PC-3 (cell line): Measurements from ENCODE around the gene PPIA. TPM values are rescaled to one million over a fixed set of nuclear protein-coding genes. Genes with fewer than 3 reads are reported as not detected.

Source experiments
- ATAC-seq: fragments of 200-7000 bp; cut with Tn5 transposase; 2 replicates; pipeline ENCODE4 v1.9.1; 2020; ENCODE audit warnings: mild to moderate bottlenecking, moderate library complexity
- BruUV-seq: library from RNA; stranded (reverse); fragments of 400-500 nt; replicated peaks from 2 replicates; lab custom pipeline; 2021; lab: Mats Ljungman, UMichigan
- CTCF ChIA-PET: fragments of 300-600 bp; sonication (Branson Sonifier 250); formaldehyde crosslinking; loops from one replicate; lab custom pipeline; 2022; ENCODE audit warnings: antibody characterized with exemption; lab: Charles Lee
- POLR2A ChIA-PET: fragments of 300-600 bp; sonication (Branson Sonifier 250); formaldehyde crosslinking; loops from one replicate; lab custom pipeline; 2022; ENCODE audit warnings: antibody characterized with exemption; ENCODE audit not compliant: unreplicated experiment; lab: Charles Lee
- DNase-seq: peaks from one replicate; pipeline ENCODE4 v3.0.0-alpha.2; 2015
- H2AFZ ChIP-seq: fragments of 300-600 bp; sonication (generic); 2 replicates; pipeline ENCODE4 v1.6.0; 2016; ENCODE audit warnings: antibody characterized with exemption, low read length
- H3F3A ChIP-seq: fragments of 300-600 bp; sonication (generic); one replicate; pipeline ENCODE4 v1.6.0; 2017; ENCODE audit warnings: antibody characterized with exemption, low read length, control low read depth, mild to moderate bottlenecking; ENCODE audit not compliant: unreplicated experiment
- H3K27ac ChIP-seq: fragments of 300-600 bp; sonication (generic); 2 replicates; pipeline ENCODE4 v1.5.1; 2016; ENCODE audit warnings: mild to moderate bottlenecking, low read length
- H3K27me3 ChIP-seq: fragments of 300-600 bp; sonication (generic); 2 replicates; pipeline ENCODE4 v1.6.1; 2016; ENCODE audit warnings: low read length, mixed read lengths
- H3K36me3 ChIP-seq: fragments of 300-600 bp; sonication (generic); 2 replicates; pipeline ENCODE4 v1.6.1; 2016; ENCODE audit warnings: low read depth, mixed run types, low read length, mixed read lengths
- H3K4me1 ChIP-seq: fragments of 300-600 bp; sonication (generic); 2 replicates; pipeline ENCODE4 v1.5.1; 2016; ENCODE audit warnings: low read length; ENCODE audit not compliant: insufficient read depth
- H3K4me2 ChIP-seq: fragments of 300-600 bp; sonication (generic); 2 replicates; pipeline ENCODE4 v1.6.0; 2016; ENCODE audit warnings: low read length
- H3K4me3 ChIP-seq: fragments of 300-600 bp; sonication (generic); 2 replicates; pipeline ENCODE4 v1.5.1; 2016; ENCODE audit warnings: mild to moderate bottlenecking, low read length, mixed read lengths
- H3K79me2 ChIP-seq: fragments of 300-600 bp; sonication (generic); 2 replicates; pipeline ENCODE4 v1.6.1; 2017; ENCODE audit warnings: low read length, mixed read lengths
- H3K9ac ChIP-seq: fragments of 300-600 bp; sonication (generic); 2 replicates; pipeline ENCODE4 v1.6.0; 2016; ENCODE audit warnings: mild to moderate bottlenecking, low read length
- H3K9me2 ChIP-seq: fragments of 300-600 bp; sonication (generic); replicated peaks from 2 replicates; pipeline ENCODE4 v1.6.1; 2016; ENCODE audit warnings: mixed run types, low read length, mixed read lengths
- H3K9me3 ChIP-seq: fragments of 300-600 bp; sonication (generic); 2 replicates; pipeline ENCODE4 v1.6.1; 2016; ENCODE audit warnings: low read length, mixed read lengths
- H4K20me1 ChIP-seq: fragments of 300-600 bp; sonication (generic); 2 replicates; pipeline ENCODE4 v1.6.1; 2016; ENCODE audit warnings: low read length, mixed read lengths
- EZH2 ChIP-seq: fragments of 300-600 bp; sonication (generic); IDR thresholded peaks from one replicate; pipeline ENCODE4 v1.6.1; 2017; ENCODE audit warnings: antibody characterized with exemption, mild to moderate bottlenecking, low read length; ENCODE audit not compliant: unreplicated experiment
- EZH2phosphoT487 ChIP-seq: fragments of 300-600 bp; sonication (generic); IDR thresholded peaks from 2 replicates; pipeline ENCODE4 v1.6.1; 2018; ENCODE audit warnings: mild to moderate bottlenecking, antibody characterized with exemption, low read length, borderline replicate concordance
- intact Hi-C: fragments of 100-400 bp; cut with micrococcal nuclease; formaldehyde crosslinking; loops from 2 replicates; pipeline ENCODE4 v1.9.0; 2023
- total RNA-seq: library from RNA; depleted of rRNA; stranded (reverse); fragments of >200 nt; gene quantifications from 2 replicates; pipeline ENCODE4 v1.2.3, GENCODE V29; 2014
- TF ChIP-seq, protein P1 (sequence below): fragments of 300-600 bp; sonication (generic); conservative IDR thresholded peaks from 2 replicates; pipeline ENCODE4 v1.5.1; 2017; ENCODE audit warnings: antibody characterized with exemption, low read depth, mild to moderate bottlenecking, low read length

The PPIA gene
- total RNA-seq, 1 experiment from 2014 or later = 4,136 TPM

DNA sequence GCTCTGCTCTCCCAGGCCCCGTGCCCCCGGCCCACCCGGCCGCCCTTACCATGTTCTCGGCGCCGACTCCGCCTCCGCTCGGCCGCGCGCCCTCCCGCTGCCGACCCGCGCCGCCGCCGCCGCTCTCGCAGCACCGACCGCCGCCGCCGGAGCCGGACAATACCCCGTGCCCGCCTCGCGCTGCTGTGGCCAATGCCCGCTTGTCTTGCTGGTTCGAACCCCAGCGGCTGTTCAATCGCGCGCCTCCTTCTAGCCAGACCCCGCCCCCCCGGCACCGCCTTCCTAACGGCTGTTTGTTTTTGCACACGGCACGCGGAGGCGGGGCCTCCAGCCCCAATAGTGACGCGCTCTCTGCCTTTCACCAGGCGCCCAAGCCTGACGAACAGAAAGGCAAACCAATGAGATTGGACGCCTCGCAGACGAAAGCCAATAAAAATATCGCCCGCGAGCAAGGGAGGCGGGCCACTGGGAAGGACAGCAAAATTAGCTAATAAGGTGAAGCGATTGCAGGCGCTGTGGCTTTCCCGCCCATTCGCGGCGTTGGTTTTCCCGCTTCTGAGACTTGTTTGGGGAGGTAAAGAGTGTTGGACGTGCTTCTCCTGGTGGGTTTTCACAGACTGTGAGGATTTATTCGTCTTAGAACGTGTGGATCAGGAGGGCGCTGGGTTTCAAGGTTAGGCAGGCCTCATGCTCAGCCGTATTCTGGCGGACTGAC, 51.6 kb downstream of the PPIA start, which contains the start of gene H2AZ2:
H2AZ2 (minus strand) TSS at position 168 of the 715 bp plus-strand sequence; CDS start at position 52, 116 bp downstream.
- ATAC-seq (peak; percentile 87), DNase-seq (peak; percentile 99)
- no peaks in the 10 kb centered on the region for H3K9me3 ChIP-seq
- no TSS peak for BruUV-seq
- H2AFZ ChIP-seq = peak within 1 kb of the TSS; percentile 80
- H3K9me2 ChIP-seq = no peaks in the 10 kb centered on the region
- ChIA-PET CTCF (interaction anchor here (0.7 to 1.5 kb wide), 2 partner anchors 9 to 206 kb away, joined by 3 read pairs; no protein-coding TSS in a partner anchor), POLR2A (no interaction called here)
- peak within 1 kb of the TSS; percentile 77 for H3K4me3 ChIP-seq
- TF ChIP-seq EZH2 (no peak), EZH2phosphoT487 (no peak)
- TF ChIP-seq, protein P1, sequence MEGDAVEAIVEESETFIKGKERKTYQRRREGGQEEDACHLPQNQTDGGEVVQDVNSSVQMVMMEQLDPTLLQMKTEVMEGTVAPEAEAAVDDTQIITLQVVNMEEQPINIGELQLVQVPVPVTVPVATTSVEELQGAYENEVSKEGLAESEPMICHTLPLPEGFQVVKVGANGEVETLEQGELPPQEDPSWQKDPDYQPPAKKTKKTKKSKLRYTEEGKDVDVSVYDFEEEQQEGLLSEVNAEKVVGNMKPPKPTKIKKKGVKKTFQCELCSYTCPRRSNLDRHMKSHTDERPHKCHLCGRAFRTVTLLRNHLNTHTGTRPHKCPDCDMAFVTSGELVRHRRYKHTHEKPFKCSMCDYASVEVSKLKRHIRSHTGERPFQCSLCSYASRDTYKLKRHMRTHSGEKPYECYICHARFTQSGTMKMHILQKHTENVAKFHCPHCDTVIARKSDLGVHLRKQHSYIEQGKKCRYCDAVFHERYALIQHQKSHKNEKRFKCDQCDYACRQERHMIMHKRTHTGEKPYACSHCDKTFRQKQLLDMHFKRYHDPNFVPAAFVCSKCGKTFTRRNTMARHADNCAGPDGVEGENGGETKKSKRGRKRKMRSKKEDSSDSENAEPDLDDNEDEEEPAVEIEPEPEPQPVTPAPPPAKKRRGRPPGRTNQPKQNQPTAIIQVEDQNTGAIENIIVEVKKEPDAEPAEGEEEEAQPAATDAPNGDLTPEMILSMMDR = peak; percentile 7; the same call in 1 of the 2 replicates
- no peaks in the 10 kb centered on the region for H3F3A ChIP-seq
- intact Hi-C loops = loop anchor here (1.0 to 10.0 kb wide), 3 partner anchors 52 to 260 kb away; partner anchors contain the start of gene PPIA
- peaks cover 35% of the 10 kb centered on the region for H4K20me1 ChIP-seq
- H3K36me3 ChIP-seq = no peaks in the 10 kb centered on the region
- H3K9ac ChIP-seq = peak within 1 kb of the TSS; percentile 89
- H3K4me2 ChIP-seq = peak within 1 kb of the TSS; percentile 84
- H3K27me3 ChIP-seq = no peaks in the 10 kb centered on the region
- H3K4me1 ChIP-seq = peaks cover 11% of the 10 kb centered on the region
- peak within 1 kb of the TSS; percentile 84 for H3K27ac ChIP-seq
- peaks cover 45% of the 10 kb centered on the region for H3K79me2 ChIP-seq

DNA sequence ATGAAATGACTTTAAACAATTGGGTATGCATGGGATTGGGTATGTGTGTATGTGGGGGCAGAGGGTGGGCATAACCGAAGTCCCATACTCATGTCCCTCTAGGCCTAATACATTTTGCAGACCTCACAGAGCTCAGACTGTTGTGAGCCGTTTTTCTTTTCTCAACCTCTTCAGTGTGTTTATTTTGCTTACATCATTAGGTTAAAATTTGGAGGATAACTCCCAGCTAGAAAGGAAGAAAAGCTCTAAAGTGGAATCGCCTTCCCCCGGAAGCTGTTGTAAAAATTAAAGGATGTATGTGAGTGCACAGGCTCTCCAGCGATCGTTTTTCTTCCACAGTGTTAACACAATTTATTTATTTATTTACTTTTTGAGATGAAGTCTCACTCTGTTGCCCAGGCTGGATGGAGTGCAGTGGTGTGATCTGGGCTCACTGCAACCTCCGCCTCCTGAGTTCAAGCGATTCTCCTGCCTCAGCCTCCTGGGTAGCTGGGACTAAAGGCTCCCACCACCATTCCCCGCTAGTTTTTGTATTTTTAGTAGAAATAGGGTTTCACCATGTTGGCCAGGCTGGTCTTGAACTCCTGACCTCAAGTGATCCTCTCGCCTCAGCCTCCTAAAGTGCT, 52.9 kb downstream of the PPIA start:
- H4K20me1 ChIP-seq = peaks cover 30% of the 10 kb centered on the region
- CTCF ChIA-PET = interaction anchor here (0.6 to 1.5 kb wide), 3 partner anchors 7 to 281 kb away, joined by 3 to 6 read pairs (median 3); no protein-coding TSS in a partner anchor
- intact Hi-C loops = loop anchor here (10.0 kb wide), 1 partner anchor 115 kb away; no protein-coding TSS in a partner anchor

More for the DNA sequence above, 52.9 kb downstream of the PPIA start:
- Histone ChIP-seq H3K9me3 (no peaks in the 10 kb centered on the region), H3K4me2 (peak overlapping the region; percentile 84), H3K9me2 (no peaks in the 10 kb centered on the region), H2AFZ (no peak overlapping the region), H3K79me2 (peaks cover 32% of the 10 kb centered on the region), H3K9ac (peak overlapping the region; percentile 89), H3K36me3 (no peaks in the 10 kb centered on the region), H3K27me3 (no peaks in the 10 kb centered on the region), H3K27ac (no peak overlapping the region), H3K4me3 (peak overlapping the region; percentile 69; the same call in 1 of the 2 replicates), H3K4me1 (peaks cover 11% of the 10 kb centered on the region), H3F3A (no peaks in the 10 kb centered on the region)
- no peak for TF ChIP-seq EZH2
- no peak for TF ChIP-seq EZH2phosphoT487
- TF ChIP-seq, protein P1 = no peak
- POLR2A ChIA-PET = no interaction called here
- ATAC-seq (no peak), DNase-seq (no peak)
- no TSS peak for BruUV-seq
